ENCODE results near the gene ZNF276.

ZNF276 gene

DNA sequence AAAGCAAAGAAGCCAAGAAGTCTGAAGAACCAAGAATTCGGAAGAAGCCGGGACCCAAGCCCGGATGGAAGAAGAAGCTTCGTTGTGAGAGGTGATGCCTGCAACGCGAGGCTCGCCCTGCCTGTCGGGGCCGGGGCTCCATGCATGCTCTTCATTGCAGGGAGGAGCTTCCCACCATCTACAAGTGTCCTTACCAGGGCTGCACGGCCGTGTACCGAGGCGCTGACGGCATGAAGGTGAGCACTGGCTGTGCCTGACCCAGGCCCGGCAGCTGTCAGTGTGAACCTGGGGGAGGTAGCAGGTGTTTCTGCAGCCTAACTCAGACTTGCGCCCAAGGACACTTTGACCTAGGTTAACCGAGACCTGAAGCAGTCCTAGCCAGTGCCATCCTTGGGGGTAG, 12.0 kb downstream of the ZNF276 start:
- Histone ChIP-seq H3K27me3 (ENCODE audit: low read depth, low read length) (no peaks in the 10 kb centered on the region), H3K9me3 (ENCODE audit: control insufficient read depth in 1 of 2, low read length in 2 of 2) (no peaks in the 10 kb centered on the region), H3K4me1 (ENCODE audit: control insufficient read depth in 1 of 2, insufficient read depth in 2 of 2, low read length in 2 of 2) (no peaks in the 10 kb centered on the region), H3K4me3 (ENCODE audit: low read depth in 1 of 2, low read length in 2 of 2) (no peak overlapping the region), H3K36me3 (ENCODE audit: control insufficient read depth in 1 of 2, insufficient read depth in 2 of 2, low read length in 2 of 2) (peaks cover 55 to 87% of the 10 kb centered on the region in 2 donors), H3K27ac (ENCODE audit: low read length) (no peak overlapping the region)

DNA sequence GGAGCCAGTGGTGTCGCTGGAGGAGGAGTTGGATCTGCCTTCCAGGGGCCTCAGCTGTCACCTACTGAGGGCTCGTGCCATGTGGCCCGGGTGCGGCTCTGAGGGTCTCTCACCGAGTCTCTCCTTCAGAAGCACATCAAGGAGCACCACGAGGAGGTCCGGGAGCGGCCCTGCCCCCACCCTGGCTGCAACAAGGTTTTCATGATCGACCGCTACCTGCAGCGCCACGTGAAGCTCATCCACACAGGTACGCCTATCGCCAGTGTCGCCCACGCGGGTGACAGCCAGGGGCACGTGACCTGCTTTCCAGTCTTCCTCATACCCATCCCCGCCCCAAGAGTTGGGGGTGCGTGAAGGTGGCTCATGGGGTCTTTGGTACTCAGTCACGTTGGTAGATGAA, 12.5 kb downstream of the ZNF276 start:
- H3K9me3 ChIP-seq (ENCODE audit: control insufficient read depth in 1 of 2, low read length in 2 of 2), result no peaks in the 10 kb centered on the region
- H3K4me3 ChIP-seq (ENCODE audit: low read depth in 1 of 2, low read length in 2 of 2), result no peak overlapping the region
- peaks cover 59 to 89% of the 10 kb centered on the region in 2 donors for H3K36me3 ChIP-seq (ENCODE audit: control insufficient read depth in 1 of 2, insufficient read depth in 2 of 2, low read length in 2 of 2)
- H3K27ac ChIP-seq (ENCODE audit: low read length), result no peak overlapping the region
- H3K27me3 ChIP-seq (ENCODE audit: low read depth, low read length), result no peaks in the 10 kb centered on the region
- H3K4me1 ChIP-seq (ENCODE audit: control insufficient read depth in 1 of 2, insufficient read depth in 2 of 2, low read length in 2 of 2), result no peaks in the 10 kb centered on the region

DNA sequence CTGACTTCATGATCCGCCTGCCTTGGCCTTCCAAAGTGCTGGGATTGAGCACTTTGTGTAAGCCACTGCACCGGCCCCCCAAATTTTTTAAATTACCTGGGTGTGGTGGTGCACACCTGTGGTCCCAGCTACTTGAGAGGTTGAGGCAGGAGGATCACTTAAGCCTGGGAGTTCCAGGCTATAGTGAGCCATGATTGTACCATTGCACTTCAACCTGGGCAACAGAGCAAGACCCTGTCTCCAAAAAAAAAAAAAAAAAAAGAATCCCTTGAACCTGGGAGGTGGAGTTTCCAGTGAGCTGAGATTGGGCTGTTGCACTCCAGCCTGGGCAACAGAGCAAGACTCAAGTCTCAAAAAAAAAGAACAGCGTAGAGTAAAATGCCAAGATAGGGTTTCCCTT, 15.2 kb downstream of the ZNF276 start:
- peaks cover 56 to 81% of the 10 kb centered on the region in 2 donors for H3K36me3 ChIP-seq (ENCODE audit: control insufficient read depth in 1 of 2, insufficient read depth in 2 of 2, low read length in 2 of 2)
- H3K9me3 ChIP-seq (ENCODE audit: control insufficient read depth in 1 of 2, low read length in 2 of 2), result no peaks in the 10 kb centered on the region
- H3K27ac ChIP-seq (ENCODE audit: low read length), result no peak overlapping the region
- H3K4me1 ChIP-seq (ENCODE audit: control insufficient read depth in 1 of 2, insufficient read depth in 2 of 2, low read length in 2 of 2), result no peaks in the 10 kb centered on the region
- no peaks in the 10 kb centered on the region for H3K27me3 ChIP-seq (ENCODE audit: low read depth, low read length)
- no peak overlapping the region for H3K4me3 ChIP-seq (ENCODE audit: low read depth in 1 of 2, low read length in 2 of 2)

DNA sequence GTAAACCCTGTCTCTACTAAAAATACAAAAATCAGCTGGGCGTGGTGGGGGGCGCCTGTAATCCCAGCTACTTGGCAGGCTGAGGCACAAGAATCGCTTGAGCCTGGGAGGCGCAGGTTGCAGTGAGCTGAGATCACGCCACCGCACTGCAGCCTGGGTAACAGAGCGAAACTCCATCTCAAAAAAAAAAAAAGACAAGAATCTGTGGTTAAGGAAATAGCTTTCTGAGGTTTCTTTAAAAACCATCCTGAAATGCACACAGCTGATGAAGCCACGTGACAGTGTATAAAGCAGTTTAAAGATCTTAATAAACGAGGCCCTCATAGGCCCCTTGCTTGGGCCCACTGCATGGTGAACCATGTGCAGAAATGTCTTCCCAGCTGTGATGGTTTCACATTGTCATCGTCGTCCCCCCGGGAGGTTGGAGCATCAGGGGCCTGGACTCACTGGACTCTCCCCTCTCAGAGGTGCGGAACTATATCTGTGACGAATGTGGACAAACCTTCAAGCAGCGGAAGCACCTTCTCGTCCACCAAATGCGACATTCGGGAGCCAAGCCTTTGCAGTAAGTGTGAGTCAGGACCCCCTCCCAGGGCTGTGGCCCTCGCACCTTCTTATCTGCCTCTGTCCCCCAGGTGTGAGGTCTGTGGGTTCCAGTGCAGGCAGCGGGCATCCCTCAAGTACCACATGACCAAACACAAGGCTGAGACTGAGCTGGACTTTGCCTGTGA, 16.2 kb downstream of the ZNF276 start:
- peaks cover 56 to 73% of the 10 kb centered on the region in 2 donors for H3K36me3 ChIP-seq (ENCODE audit: control insufficient read depth in 1 of 2, insufficient read depth in 2 of 2, low read length in 2 of 2)
- H3K4me1 ChIP-seq (ENCODE audit: control insufficient read depth in 1 of 2, insufficient read depth in 2 of 2, low read length in 2 of 2), result no peaks in the 10 kb centered on the region
- H3K4me3 ChIP-seq (ENCODE audit: low read depth in 1 of 2, low read length in 2 of 2), result no peak overlapping the region
- no peaks in the 10 kb centered on the region for H3K9me3 ChIP-seq (ENCODE audit: control insufficient read depth in 1 of 2, low read length in 2 of 2)
- no peak overlapping the region for H3K27ac ChIP-seq (ENCODE audit: low read length)
- no peaks in the 10 kb centered on the region for H3K27me3 ChIP-seq (ENCODE audit: low read depth, low read length)

GRCh38 chr16:89738072-89738377, 16.7 kb downstream of the ZNF276 start:
- peaks cover 52 to 67% of the 10 kb centered on the region in 2 donors for H3K36me3 ChIP-seq (ENCODE audit: control insufficient read depth in 1 of 2, insufficient read depth in 2 of 2, low read length in 2 of 2)
- H3K27ac ChIP-seq (ENCODE audit: low read length), result no peak overlapping the region
- H3K9me3 ChIP-seq (ENCODE audit: control insufficient read depth in 1 of 2, low read length in 2 of 2), result no peaks in the 10 kb centered on the region
- no peaks in the 10 kb centered on the region for H3K27me3 ChIP-seq (ENCODE audit: low read depth, low read length)
- no peaks in the 10 kb centered on the region for H3K4me1 ChIP-seq (ENCODE audit: control insufficient read depth in 1 of 2, insufficient read depth in 2 of 2, low read length in 2 of 2)
- H3K4me3 ChIP-seq (ENCODE audit: low read depth in 1 of 2, low read length in 2 of 2), result no peak overlapping the region

- Histone ChIP-seq H3K9me3 (ENCODE audit: control insufficient read depth in 1 of 2, low read length in 2 of 2) (no peaks in the 10 kb centered on the region), H3K4me3 (ENCODE audit: low read depth in 1 of 2, low read length in 2 of 2) (no peak overlapping the region), H3K36me3 (ENCODE audit: control insufficient read depth in 1 of 2, insufficient read depth in 2 of 2, low read length in 2 of 2) (peaks cover 45 to 60% of the 10 kb centered on the region in 2 donors), H3K4me1 (ENCODE audit: control insufficient read depth in 1 of 2, insufficient read depth in 2 of 2, low read length in 2 of 2) (no peaks in the 10 kb centered on the region), H3K27me3 (ENCODE audit: low read depth, low read length) (no peaks in the 10 kb centered on the region), H3K27ac (ENCODE audit: low read length) (no peak overlapping the region)
These were observed 17.4 kb downstream of the ZNF276 start for GRCh38 chr16:89738538-89739317.

- Histone ChIP-seq H3K27ac (ENCODE audit: low read length) (no peak overlapping the region), H3K36me3 (ENCODE audit: control insufficient read depth in 1 of 2, insufficient read depth in 2 of 2, low read length in 2 of 2) (peaks cover 41 to 54% of the 10 kb centered on the region in 2 donors), H3K4me3 (ENCODE audit: low read depth in 1 of 2, low read length in 2 of 2) (no peak overlapping the region), H3K9me3 (ENCODE audit: control insufficient read depth in 1 of 2, low read length in 2 of 2) (no peaks in the 10 kb centered on the region), H3K4me1 (ENCODE audit: control insufficient read depth in 1 of 2, insufficient read depth in 2 of 2, low read length in 2 of 2) (no peaks in the 10 kb centered on the region), H3K27me3 (ENCODE audit: low read depth, low read length) (no peaks in the 10 kb centered on the region)
These were observed 18.0 kb downstream of the ZNF276 start for GRCh38 chr16:89739383-89739782.

- no peak overlapping the region for H3K27ac ChIP-seq (ENCODE audit: low read length)
- peaks cover 36 to 37% of the 10 kb centered on the region in 2 donors for H3K36me3 ChIP-seq (ENCODE audit: control insufficient read depth in 1 of 2, insufficient read depth in 2 of 2, low read length in 2 of 2)
- H3K4me1 ChIP-seq (ENCODE audit: control insufficient read depth in 1 of 2, insufficient read depth in 2 of 2, low read length in 2 of 2), result no peaks in the 10 kb centered on the region
- no peak overlapping the region for H3K4me3 ChIP-seq (ENCODE audit: low read depth in 1 of 2, low read length in 2 of 2)
- H3K27me3 ChIP-seq (ENCODE audit: low read depth, low read length), result no peaks in the 10 kb centered on the region
- H3K9me3 ChIP-seq (ENCODE audit: control insufficient read depth in 1 of 2, low read length in 2 of 2), result no peaks in the 10 kb centered on the region
These were observed 20.1 kb downstream of the ZNF276 start for GRCh38 chr16:89741342-89742014.

- H3K4me1 ChIP-seq (ENCODE audit: control insufficient read depth in 1 of 2, insufficient read depth in 2 of 2, low read length in 2 of 2), result no peaks in the 10 kb centered on the region
- H3K27me3 ChIP-seq (ENCODE audit: low read depth, low read length), result no peaks in the 10 kb centered on the region
- H3K36me3 ChIP-seq (ENCODE audit: control insufficient read depth in 1 of 2, insufficient read depth in 2 of 2, low read length in 2 of 2), result peaks cover 23 to 26% of the 10 kb centered on the region in 2 donors
These were observed 21.6 kb downstream of the ZNF276 start for GRCh38 chr16:89742948-89743347.

DNA sequence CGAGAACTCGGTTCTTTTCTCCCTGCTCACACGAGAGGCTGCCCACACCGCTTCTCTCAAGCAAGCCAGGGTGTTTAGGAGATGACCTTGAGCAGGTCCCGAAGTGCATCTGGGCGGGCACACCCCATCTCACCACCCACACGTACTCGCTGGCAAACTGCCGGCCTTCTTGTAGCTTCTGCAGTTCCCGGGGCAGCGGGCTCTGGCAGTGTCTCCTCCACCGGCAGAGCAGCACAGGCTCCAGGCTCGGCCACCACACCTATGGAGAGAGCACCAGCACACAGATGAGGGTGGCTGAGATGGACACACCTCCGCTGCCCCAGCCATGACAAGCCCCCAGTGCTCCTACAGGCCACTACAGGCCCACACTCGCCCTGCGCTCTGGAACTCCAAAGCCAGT, 23.5 kb downstream of the ZNF276 start:
- no peaks in the 10 kb centered on the region for H3K27me3 ChIP-seq (ENCODE audit: low read depth, low read length)
- peaks cover 5 to 7% of the 10 kb centered on the region in 2 donors for H3K36me3 ChIP-seq (ENCODE audit: control insufficient read depth in 1 of 2, insufficient read depth in 2 of 2, low read length in 2 of 2)
- H3K27ac ChIP-seq (ENCODE audit: low read length), result no peak overlapping the region
- no peak overlapping the region for H3K4me3 ChIP-seq (ENCODE audit: low read depth in 1 of 2, low read length in 2 of 2)
- H3K9me3 ChIP-seq (ENCODE audit: control insufficient read depth in 1 of 2, low read length in 2 of 2), result no peaks in the 10 kb centered on the region
- H3K4me1 ChIP-seq (ENCODE audit: control insufficient read depth in 1 of 2, insufficient read depth in 2 of 2, low read length in 2 of 2), result no peaks in the 10 kb centered on the region

More at GRCh38 chr16:89742948-89743347, 21.6 kb downstream of the ZNF276 start:
- Histone ChIP-seq H3K9me3 (ENCODE audit: control insufficient read depth in 1 of 2, low read length in 2 of 2) (no peaks in the 10 kb centered on the region), H3K27ac (ENCODE audit: low read length) (no peak overlapping the region), H3K4me3 (ENCODE audit: low read depth in 1 of 2, low read length in 2 of 2) (no peak overlapping the region)

- H3K4me3 ChIP-seq (ENCODE audit: low read depth in 1 of 2, low read length in 2 of 2), result no peak overlapping the region
- H3K36me3 ChIP-seq (ENCODE audit: control insufficient read depth in 1 of 2, insufficient read depth in 2 of 2, low read length in 2 of 2), result peaks cover 0 to 3% of the 10 kb centered on the region in 2 donors
- H3K9me3 ChIP-seq (ENCODE audit: control insufficient read depth in 1 of 2, low read length in 2 of 2), result no peaks in the 10 kb centered on the region
- H3K27ac ChIP-seq (ENCODE audit: low read length), result no peak overlapping the region
- H3K27me3 ChIP-seq (ENCODE audit: low read depth, low read length), result no peaks in the 10 kb centered on the region
- no peaks in the 10 kb centered on the region for H3K4me1 ChIP-seq (ENCODE audit: control insufficient read depth in 1 of 2, insufficient read depth in 2 of 2, low read length in 2 of 2)
These were observed 24.7 kb downstream of the ZNF276 start for GRCh38 chr16:89746043-89746442.
